Activated CD4-positive, CD25-positive, alpha-beta regulatory T cell (primary cell): Measurements from ENCODE around the gene ZBTB7B.

Experiments
- DNase-seq, 4 experiments: peaks; one replicate each; lab custom pipeline; 2025; lab: John Stamatoyannopoulos, UW

Gene ZBTB7B

DNA sequence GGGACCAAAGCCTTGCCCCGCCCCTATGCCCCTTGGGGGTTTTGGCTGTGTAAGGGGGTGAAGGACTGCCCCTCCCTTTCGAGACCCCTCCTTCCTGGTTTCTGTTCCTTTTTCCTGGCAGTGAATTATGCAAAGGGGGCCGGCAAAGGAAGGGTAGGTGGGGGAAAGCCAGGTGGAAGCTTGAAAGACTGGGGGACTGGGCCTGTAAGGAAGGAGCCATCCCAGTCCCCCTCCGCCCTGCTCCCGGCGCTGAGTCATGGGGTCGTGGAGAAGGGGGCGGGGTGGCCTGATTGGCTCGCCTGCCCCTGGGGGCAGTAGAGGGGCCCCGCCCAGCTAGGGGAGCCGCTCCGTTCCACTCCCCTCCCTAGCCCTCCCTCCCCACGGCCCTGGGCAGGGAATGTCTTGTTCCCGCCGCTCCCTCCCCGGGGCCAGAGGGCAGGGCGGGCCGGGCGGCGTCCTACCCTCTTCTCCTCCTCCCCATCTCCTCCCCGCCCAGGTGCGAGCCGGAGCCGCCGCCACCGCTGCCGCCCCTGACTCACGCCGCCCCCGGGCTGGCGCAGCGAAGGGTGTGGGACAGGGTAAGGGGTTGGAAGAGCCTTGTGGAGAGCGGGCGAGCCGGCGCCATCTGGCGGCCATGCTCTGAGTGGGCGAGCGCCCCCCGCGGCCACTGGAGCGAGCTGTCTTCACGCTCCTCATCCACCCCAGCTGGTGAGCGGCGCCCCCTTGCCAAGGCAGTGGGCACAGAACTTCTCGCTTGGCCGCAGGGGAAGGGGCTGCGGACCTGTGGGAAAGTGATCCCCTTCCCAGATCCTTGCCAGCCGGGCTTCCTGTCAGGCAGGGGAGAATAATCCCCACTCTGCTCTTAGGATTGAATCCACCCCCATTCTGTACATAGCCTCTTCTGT, 14.7 kb downstream of the ZBTB7B start:
- peak; percentile 78 to 87 (median 85) for DNase-seq

DNA sequence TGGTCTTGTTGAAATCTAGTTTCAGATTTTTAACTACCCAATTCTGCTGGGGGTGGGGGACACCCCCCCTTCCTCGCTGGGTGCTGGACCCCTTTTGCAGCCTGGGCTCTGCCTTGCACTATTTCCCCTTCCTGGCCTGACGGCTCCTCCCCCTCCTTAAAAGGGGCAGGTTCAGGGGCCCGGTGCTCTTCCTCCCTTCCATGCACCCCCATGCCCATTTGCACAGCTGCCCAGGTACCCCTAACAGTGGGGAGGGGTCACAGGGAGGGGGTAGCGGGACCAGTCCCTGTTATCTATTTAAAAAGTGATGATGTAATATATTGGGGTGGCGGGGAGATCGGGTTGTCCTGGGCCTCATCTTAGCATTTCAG, 15.3 kb downstream of the ZBTB7B start:
- no peak for DNase-seq

- no peak for DNase-seq
These were observed 16.2 kb downstream of the ZBTB7B start for GRCh38 chr1:155018617-155019348.

- no peak for DNase-seq
These were observed 17.0 kb downstream of the ZBTB7B start for GRCh38 chr1:155019377-155020245.

- DNase-seq, result no peak
These were observed 19.7 kb downstream of the ZBTB7B start for GRCh38 chr1:155022136-155022926.

- DNase-seq, result no peak
These were observed 20.3 kb downstream of the ZBTB7B start for GRCh38 chr1:155022927-155023236.

GRCh38 chr1:155023627-155024026, 21.0 kb downstream of the ZBTB7B start:
- no peak for DNase-seq

DNA sequence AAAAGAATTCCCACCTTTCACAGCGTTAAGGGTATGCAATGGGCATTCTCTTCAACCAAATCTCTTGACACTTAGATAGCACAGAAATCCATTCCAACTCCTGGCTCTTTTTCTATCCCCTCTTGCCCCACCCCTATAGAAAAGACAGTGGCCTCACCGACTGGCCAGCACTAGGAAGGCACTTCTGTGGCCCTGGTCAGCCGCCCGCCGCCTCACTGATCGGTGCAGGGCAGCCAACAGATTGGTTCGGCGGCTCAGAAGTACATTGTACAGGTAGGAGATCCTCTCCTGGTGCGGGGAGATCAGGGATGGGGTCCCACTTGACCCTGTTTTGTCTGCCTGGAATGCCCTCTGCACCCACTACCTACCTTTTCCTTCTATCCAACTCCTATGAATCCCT, 21.7 kb downstream of the ZBTB7B start:
- no peak for DNase-seq

DNA sequence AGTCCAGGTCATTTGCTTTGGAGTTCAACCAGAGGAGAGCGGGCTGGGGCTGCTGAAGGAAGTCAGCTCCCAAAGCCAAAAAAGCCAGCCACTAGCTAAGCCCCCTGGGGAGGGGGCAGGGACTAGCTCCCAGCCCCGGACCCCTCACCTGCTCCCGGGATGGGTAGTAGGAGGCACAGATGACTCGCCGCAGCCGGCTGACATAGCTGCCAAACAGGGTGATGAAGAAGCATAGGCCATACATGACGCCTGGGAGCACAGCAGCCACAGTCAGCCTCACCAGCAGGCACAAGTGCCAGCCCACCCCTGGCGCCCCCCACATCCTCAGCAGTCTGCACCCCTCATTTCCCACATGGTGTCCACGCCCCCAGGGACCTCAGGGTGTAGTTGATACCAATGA, 23.6 kb downstream of the ZBTB7B start:
- no peak for DNase-seq

- DNase-seq, result no peak
These were observed 24.0 kb downstream of the ZBTB7B start for GRCh38 chr1:155026588-155026987.

DNA sequence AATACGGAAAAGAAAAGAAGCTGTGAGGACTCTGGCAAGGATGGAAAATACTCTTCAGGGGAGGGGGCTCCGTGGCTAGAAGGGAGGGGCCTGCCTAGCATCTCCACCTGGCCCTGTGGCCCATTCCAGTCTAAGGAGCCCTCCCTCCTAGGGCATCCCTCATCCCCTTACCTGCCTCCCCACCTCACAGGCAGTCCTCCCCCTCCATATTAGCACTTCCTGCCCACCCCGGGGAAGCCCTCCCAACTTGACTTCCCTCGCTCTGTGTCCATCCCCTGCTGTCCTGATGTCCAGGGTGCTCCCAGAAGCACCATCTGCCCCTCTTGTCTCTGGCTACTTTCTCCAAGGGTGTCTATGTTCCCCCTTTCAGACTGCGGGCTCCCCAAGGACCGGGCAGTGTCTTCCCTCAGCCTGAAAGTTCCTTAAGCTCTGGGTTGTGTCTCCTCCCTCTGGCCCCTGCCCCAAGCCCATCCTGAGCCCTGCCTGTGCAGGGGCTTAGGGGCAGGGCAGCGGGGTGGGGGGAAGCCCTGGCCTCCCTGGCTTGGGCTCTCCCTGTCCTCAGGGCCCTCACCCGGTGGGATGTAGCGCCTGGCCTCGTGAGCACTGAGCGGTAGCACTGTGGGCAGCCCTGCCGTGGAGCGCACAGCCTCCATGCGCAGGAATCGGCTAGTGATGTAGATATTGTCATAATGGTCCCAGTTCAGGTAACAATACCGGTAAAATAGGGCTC, 27.1 kb downstream of the ZBTB7B start:
- DNase-seq, result no peak

GRCh38 chr1:155030243-155030795, 27.7 kb downstream of the ZBTB7B start:
- DNase-seq, result no peak

GRCh38 chr1:155030899-155031298, 28.3 kb downstream of the ZBTB7B start:
- DNase-seq, result no peak

DNA sequence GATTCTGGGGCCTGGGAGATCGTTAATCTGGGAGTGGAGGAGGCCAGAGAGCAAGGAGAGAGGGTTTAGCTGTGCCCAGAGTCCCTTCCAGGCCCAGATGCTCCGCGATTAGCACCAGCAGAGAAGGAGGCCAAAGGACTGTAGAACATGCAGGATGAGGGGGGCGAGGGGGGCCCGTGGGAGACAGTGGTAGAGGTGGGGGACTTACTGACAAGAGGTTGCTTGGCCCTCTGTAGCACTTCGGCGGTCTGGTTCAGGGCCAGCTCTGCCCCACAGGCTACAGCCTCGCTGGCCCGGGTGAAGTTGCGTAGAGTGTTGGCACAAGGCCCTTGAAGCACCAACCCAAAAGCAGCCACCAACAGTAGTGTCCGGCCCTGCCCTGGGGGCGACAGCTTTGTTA, 30.3 kb downstream of the ZBTB7B start:
- DNase-seq, result no peak

- no peak for DNase-seq
These were observed 30.9 kb downstream of the ZBTB7B start, which contains the start of the genes DCST1 and DCST2 for GRCh38 chr1:155033524-155033923. TSS of gene DCST1 (plus strand) at chr1:155033824. CDS start at chr1:155034037, 213 bp downstream. TSS of gene DCST2 (minus strand) at chr1:155033781. CDS start at chr1:155033701, 80 bp downstream.

DNA sequence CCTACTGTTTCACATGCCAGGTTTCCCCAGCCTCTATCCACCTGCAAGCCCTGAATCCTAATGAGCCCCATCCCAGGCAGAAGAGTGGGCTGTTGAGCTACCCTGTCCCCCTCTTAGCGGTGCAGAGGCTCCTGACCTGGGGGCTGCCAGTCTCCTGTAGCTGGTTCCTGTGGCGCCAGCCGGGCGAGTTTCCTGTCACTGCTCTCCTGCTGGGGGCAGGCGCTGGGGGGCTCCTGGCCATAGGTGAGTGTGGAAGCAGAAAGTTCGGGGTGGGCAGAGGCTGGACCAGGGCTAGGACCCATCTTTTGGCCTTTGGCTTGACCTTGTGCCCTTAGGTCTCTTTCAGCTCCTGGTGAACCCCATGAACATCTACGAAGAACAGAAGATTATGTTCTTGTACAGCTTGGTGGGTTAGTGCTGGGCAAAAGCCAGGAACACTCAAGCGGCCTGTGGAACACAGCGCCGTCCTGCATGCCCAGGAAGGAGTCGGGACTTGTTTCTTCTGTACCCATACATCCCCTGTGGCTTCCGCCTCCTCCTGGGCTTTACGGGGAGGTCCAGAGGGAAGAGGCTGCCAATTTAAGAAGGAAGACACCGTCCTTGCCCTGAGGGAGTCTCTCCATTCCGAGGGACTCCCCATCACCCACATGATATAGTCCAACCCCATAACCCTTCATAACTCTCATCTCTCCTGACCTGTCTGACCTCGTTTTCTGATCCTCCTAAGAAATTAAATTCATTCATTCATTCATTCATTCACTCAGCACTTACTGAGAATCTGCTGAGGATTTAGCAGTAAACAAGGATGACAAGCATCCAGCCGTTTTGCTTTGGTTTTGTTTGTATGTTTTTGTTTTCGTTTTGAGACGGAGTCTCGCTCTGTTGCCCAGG, 32.0 kb downstream of the ZBTB7B start:
- DNase-seq, result no peak

DNA sequence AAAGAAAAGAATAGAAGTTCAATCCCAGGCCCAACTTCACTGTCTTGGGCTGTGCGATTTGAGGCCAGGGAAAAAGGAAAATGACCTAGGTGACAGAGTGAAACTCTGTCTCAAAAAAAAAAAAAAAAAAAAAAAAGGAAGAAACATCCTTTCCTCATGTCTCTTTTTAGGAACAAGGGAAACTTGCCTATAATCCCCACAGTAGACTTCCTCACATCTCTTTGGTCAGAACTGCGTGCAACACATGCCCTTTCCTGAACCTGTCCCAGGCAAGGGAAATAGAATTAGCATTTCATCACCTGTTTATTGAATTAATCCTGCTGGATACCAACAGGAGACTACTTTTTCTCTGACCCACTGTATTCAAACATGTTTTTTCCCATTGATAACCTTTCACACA, 33.3 kb downstream of the ZBTB7B start:
- DNase-seq, result no peak

DNA sequence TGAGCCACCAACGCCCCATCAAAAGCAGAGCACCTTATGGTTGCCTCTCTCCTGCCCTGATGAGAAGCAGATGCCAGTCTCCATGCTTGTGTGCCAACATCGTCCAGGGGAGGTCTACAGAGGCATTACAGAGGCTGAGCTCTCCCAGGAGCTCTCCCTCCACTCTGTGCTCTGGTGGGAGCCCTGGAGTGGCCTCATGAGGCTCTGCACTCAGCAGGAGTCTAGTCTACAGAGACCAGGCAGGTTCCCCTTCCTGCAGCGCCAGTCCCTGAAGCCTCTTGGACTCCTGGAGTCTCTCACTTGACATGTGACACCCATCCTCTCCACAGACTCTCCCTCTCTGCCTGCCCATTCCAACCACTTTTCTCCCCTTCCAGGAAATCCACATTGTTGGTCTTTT, 34.4 kb downstream of the ZBTB7B start:
- DNase-seq, result no peak

- no peak for DNase-seq
These were observed 35.3 kb downstream of the ZBTB7B start for GRCh38 chr1:155037851-155038441.
